Nephron (organoid): ENCODE measurements around the gene NT5DC2.

ENCODE experiments used
- H3K27ac Mint-ChIP-seq, 3 experiments: 2 replicates each; pipeline ENCODE4 v1.8.0; 2020; ENCODE audit warnings: mixed read lengths in 3 of 3, mild to moderate bottlenecking in 2 of 3, moderate library complexity in 1 of 3
- H3K27me3 Mint-ChIP-seq: 2 replicates; pipeline ENCODE4 v1.8.0; 2021; ENCODE audit warnings: low read depth, mild to moderate bottlenecking, moderate library complexity, mixed read lengths
- H3K36me3 Mint-ChIP-seq: 2 replicates; pipeline ENCODE4 v1.8.0; 2020; ENCODE audit warnings: low read depth, mixed read lengths
- H3K4me1 Mint-ChIP-seq: 2 replicates; pipeline ENCODE4 v1.8.0; 2020; ENCODE audit warnings: mixed read lengths
- H3K4me3 Mint-ChIP-seq, 3 experiments: 2 replicates each; pipeline ENCODE4 v1.8.0; 2020; ENCODE audit warnings: mild to moderate bottlenecking in 3 of 3, mixed read lengths in 3 of 3, moderate library complexity in 2 of 3
- H3K9me3 Mint-ChIP-seq: 2 replicates; pipeline ENCODE4 v1.8.0; 2020; ENCODE audit warnings: mixed read lengths
- TF ChIP-seq, protein P1 (sequence below), 3 experiments: fragments of 200-600 bp; sonication (generic); IDR thresholded peaks; one replicate each; pipeline ENCODE4 v1.5.0; 2021; ENCODE audit warnings: antibody characterized with exemption in 3 of 3; ENCODE audit not compliant: unreplicated experiment in 3 of 3

The NT5DC2 gene

DNA sequence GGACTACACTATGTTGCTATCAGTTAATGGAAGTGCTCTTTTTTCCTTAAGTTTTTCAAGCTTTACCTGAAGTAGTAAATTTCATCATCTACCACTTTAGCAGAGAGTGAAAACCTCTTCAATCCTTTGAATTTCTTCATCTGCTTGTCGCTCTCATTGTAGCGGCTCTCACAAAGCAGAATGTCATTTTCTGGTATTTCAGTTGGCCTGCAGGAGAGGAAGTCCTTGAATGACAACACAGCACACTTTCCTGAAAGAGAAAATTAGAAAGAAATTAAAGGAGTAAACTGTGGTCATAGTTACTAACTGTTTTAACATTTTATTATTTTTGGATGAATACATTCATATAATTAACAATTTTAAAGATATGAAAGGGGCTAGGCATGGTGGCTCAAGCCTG, 30.3 kb upstream of the NT5DC2 start:
- no peak overlapping the region for H3K27ac Mint-ChIP-seq
- peaks cover 60% of the 10 kb centered on the region for H3K36me3 Mint-ChIP-seq
- H3K4me1 Mint-ChIP-seq: no peaks in the 10 kb centered on the region
- no peaks in the 10 kb centered on the region for H3K27me3 Mint-ChIP-seq
- H3K4me3 Mint-ChIP-seq: no peak overlapping the region
- H3K9me3 Mint-ChIP-seq: no peaks in the 10 kb centered on the region
- TF ChIP-seq, protein P1, sequence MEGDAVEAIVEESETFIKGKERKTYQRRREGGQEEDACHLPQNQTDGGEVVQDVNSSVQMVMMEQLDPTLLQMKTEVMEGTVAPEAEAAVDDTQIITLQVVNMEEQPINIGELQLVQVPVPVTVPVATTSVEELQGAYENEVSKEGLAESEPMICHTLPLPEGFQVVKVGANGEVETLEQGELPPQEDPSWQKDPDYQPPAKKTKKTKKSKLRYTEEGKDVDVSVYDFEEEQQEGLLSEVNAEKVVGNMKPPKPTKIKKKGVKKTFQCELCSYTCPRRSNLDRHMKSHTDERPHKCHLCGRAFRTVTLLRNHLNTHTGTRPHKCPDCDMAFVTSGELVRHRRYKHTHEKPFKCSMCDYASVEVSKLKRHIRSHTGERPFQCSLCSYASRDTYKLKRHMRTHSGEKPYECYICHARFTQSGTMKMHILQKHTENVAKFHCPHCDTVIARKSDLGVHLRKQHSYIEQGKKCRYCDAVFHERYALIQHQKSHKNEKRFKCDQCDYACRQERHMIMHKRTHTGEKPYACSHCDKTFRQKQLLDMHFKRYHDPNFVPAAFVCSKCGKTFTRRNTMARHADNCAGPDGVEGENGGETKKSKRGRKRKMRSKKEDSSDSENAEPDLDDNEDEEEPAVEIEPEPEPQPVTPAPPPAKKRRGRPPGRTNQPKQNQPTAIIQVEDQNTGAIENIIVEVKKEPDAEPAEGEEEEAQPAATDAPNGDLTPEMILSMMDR (IDR thresholded peaks at IDR 0.05; ENCODE audit: unreplicated experiment in 3 of 3): no peak

DNA sequence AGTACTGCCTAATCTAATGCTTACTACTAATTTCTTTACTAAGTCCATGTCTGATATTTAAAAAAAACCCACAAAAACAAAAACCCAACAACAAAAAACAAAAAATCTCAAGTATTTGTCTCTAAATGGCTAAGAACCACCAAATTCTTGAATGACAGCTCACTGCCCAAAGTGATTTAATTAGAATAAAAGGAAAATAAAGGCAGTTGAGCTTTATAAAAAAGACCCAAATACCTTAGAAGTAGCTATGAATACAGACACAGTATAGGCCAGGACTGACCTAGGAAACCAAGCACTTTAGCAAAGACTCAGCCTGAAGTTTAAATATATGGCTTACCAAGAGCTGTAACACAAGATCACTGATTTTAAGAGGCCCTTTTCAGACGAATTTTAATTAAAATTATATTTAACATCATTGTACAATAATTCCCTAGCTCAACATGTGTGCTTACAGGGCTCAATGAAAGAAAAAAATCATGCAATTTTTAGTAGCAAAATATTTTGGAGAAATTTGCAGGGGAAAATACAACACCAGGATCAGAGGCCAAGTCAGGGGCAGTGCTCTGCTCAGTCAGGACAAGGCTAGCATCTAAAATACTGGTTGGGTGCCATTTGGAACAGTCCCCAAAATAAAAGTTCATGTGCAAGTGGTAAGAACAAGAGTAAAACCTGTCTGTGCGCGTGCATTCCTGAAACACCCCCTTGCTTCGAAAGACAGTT, 27.5 kb upstream of the NT5DC2 start:
- no peak overlapping the region for H3K4me3 Mint-ChIP-seq
- peaks cover 62% of the 10 kb centered on the region for H3K36me3 Mint-ChIP-seq
- H3K4me1 Mint-ChIP-seq: no peaks in the 10 kb centered on the region
- H3K27me3 Mint-ChIP-seq: no peaks in the 10 kb centered on the region
- no peaks in the 10 kb centered on the region for H3K9me3 Mint-ChIP-seq
- H3K27ac Mint-ChIP-seq: no peak overlapping the region
- TF ChIP-seq, protein P1 (IDR thresholded peaks at IDR 0.05; ENCODE audit: unreplicated experiment in 3 of 3): no peak

DNA sequence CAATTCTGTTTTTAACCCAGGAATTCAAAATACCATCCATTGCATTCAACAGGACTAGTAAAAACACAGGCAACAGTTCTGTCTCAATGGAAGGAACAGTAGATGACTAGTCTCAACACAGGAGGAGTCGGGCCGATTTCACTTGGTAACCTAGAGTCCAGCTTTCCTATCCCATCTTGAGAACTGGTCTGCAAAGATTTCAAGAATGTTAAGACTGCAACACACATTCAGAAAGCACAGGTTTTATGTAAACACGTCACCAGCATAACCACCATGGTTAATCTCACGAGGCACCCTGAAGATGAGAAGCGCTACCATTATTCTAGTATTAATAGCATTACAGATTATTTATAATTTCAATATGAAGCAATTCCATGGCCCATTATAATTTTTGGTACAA, 24.8 kb upstream of the NT5DC2 start:
- no peak overlapping the region for H3K4me3 Mint-ChIP-seq

DNA sequence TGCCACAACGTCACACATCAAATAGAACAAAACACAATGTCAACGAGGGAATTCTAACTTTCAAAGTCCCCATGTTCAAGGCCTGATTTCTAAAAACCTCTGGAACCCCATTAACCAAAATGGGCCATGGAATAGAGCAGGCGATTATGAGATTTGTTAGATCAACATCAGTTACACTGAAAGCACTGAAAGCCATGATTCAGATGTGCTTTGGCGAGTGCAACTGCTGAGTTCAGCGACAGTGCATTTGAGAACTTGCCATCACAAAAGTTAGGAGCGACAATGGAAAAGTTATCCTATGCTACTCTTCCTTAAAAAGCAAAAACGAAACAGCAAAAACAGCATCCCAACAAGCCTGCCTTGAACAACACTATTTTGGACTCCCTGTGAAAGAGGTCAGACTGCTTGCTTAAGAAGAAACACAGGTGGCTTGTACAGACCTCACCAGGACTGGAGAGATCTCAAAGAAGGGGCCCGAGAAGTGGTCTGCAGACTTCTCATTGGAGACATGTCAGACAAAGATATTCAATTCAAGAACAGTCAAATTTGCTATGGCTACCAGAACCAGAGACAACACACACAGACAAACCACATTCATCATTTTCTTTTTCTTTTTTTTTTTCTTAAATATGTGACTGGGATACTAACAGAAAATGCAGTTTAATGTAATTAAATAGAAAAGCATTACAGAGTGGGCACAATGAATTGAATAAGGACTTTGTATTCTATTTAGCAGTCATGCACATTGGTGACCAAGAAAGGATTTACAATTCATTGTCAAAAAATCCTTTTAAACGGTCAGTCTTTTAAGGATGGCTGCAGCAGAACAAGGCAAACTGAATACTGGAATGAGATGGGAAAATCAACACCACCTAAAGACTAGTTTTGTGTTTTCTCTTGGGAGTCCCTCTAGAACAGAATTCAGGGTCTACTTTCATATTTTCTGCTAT, 23.6 kb upstream of the NT5DC2 start:
- TF ChIP-seq, protein P1 (IDR thresholded peaks at IDR 0.05; ENCODE audit: unreplicated experiment in 3 of 3): no peak
- Mint-ChIP-seq H3K4me3 (no peak overlapping the region), H3K27me3 (no peaks in the 10 kb centered on the region), H3K36me3 (peaks cover 67% of the 10 kb centered on the region), H3K9me3 (no peaks in the 10 kb centered on the region), H3K4me1 (no peaks in the 10 kb centered on the region), H3K27ac (no peak overlapping the region)

More for the DNA sequence above, 24.8 kb upstream of the NT5DC2 start:
- Mint-ChIP-seq H3K27me3 (no peaks in the 10 kb centered on the region), H3K36me3 (peaks cover 74% of the 10 kb centered on the region), H3K9me3 (no peaks in the 10 kb centered on the region), H3K4me1 (no peaks in the 10 kb centered on the region), H3K27ac (no peak overlapping the region)
- TF ChIP-seq, protein P1 (IDR thresholded peaks at IDR 0.05; ENCODE audit: unreplicated experiment in 3 of 3): no peak

DNA sequence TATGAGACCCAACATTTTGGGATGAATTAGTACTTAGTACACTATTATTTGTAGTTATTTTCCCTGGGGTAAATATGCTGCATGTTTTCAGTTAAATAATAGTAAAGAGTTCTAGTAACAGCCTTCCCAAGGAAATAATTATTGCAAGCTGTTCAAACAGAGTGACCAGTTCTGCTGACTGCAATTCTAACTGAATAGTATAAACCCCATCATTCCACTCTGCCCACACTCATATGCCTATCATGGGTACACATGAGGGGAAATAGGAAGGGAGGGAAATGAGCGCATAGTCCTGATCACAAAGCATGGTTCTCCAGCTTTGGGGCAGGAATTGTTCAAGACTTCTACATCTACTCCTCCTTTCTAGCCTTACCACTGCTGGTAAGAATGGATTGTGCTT, 21.4 kb upstream of the NT5DC2 start:
- H3K4me3 Mint-ChIP-seq: no peak overlapping the region
- H3K27me3 Mint-ChIP-seq: no peaks in the 10 kb centered on the region
- peaks cover 68% of the 10 kb centered on the region for H3K36me3 Mint-ChIP-seq
- H3K4me1 Mint-ChIP-seq: no peaks in the 10 kb centered on the region
- TF ChIP-seq, protein P1 (IDR thresholded peaks at IDR 0.05; ENCODE audit: unreplicated experiment in 3 of 3): no peak
- no peak overlapping the region for H3K27ac Mint-ChIP-seq
- H3K9me3 Mint-ChIP-seq: no peaks in the 10 kb centered on the region
